Parathyroid adenoma (tissue), 2 donors: ENCODE measurements around the gene ACSM6.
A peak's percentile ranks its signal among the peaks of the same experiment; 100 is the strongest.

ENCODE experiments used
- H2AFZ ChIP-seq: fragments of 300-600 bp; sonication (generic); one replicate; pipeline ENCODE4 v1.7.0; 2017; ENCODE audit warnings: antibody characterized with exemption, mild to moderate bottlenecking
- H3K27ac ChIP-seq: fragments of 300-600 bp; sonication (generic); one replicate; pipeline ENCODE4 v1.7.0; 2017
- H3K27me3 ChIP-seq: fragments of 300-600 bp; sonication (generic); one replicate; pipeline ENCODE4 v1.7.0; 2017; ENCODE audit warnings: low read length; ENCODE audit not compliant: control insufficient read depth, insufficient read depth
- H3K36me3 ChIP-seq: fragments of 300-600 bp; sonication (generic); one replicate; pipeline ENCODE4 v1.7.0; 2017; ENCODE audit warnings: low read length; ENCODE audit not compliant: control insufficient read depth, insufficient read depth
- H3K4me1 ChIP-seq: fragments of 300-600 bp; sonication (generic); one replicate; pipeline ENCODE4 v1.7.0; 2017; ENCODE audit warnings: control low read depth
- H3K4me2 ChIP-seq: fragments of 300-600 bp; sonication (generic); one replicate; pipeline ENCODE4 v1.7.0; 2017; ENCODE audit warnings: low read length
- H3K4me3 ChIP-seq: fragments of 300-600 bp; sonication (generic); one replicate; pipeline ENCODE4 v1.7.0; 2017; ENCODE audit warnings: low read depth, low read length
- H3K79me2 ChIP-seq: fragments of 300-600 bp; sonication (generic); one replicate; pipeline ENCODE4 v1.7.0; 2017; ENCODE audit warnings: control low read depth
- H3K9ac ChIP-seq: fragments of 300-600 bp; sonication (generic); one replicate; pipeline ENCODE4 v1.7.0; 2017; ENCODE audit warnings: mild to moderate bottlenecking
- H3K9me3 ChIP-seq: fragments of 300-600 bp; sonication (generic); one replicate; pipeline ENCODE4 v1.7.0; 2017; ENCODE audit warnings: low read length; ENCODE audit not compliant: control insufficient read depth
- TF ChIP-seq, protein P1 (sequence below): fragments of 300-600 bp; sonication (generic); IDR thresholded peaks from one replicate; pipeline ENCODE4 v1.7.0; 2017; ENCODE audit warnings: antibody characterized with exemption, mild to moderate bottlenecking
- donor health status: primary hyperparathyroidism.

The ACSM6 gene

GRCh38 chr10:95277201-95277570 is 83.1 kb downstream of the ACSM6 start:
- Histone ChIP-seq H3K27ac (no peak overlapping the region), H3K9ac (no peak overlapping the region), H3K9me3 (no peaks in the 10 kb centered on the region), H3K27me3 (no peaks in the 10 kb centered on the region), H3K79me2 (peaks cover 18% of the 10 kb centered on the region), H3K36me3 (no peaks in the 10 kb centered on the region), H3K4me2 (no peak overlapping the region), H3K4me3 (no peak overlapping the region), H2AFZ (no peak overlapping the region), H3K4me1 (peaks cover 15% of the 10 kb centered on the region)
- TF ChIP-seq, protein P1, sequence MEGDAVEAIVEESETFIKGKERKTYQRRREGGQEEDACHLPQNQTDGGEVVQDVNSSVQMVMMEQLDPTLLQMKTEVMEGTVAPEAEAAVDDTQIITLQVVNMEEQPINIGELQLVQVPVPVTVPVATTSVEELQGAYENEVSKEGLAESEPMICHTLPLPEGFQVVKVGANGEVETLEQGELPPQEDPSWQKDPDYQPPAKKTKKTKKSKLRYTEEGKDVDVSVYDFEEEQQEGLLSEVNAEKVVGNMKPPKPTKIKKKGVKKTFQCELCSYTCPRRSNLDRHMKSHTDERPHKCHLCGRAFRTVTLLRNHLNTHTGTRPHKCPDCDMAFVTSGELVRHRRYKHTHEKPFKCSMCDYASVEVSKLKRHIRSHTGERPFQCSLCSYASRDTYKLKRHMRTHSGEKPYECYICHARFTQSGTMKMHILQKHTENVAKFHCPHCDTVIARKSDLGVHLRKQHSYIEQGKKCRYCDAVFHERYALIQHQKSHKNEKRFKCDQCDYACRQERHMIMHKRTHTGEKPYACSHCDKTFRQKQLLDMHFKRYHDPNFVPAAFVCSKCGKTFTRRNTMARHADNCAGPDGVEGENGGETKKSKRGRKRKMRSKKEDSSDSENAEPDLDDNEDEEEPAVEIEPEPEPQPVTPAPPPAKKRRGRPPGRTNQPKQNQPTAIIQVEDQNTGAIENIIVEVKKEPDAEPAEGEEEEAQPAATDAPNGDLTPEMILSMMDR = no peak

GRCh38 chr10:95277614-95278013 is 83.6 kb downstream of the ACSM6 start:
- H3K36me3 ChIP-seq = no peaks in the 10 kb centered on the region
- peaks cover 15% of the 10 kb centered on the region for H3K4me1 ChIP-seq
- H3K27ac ChIP-seq = peak overlapping the region; percentile 46
- H3K27me3 ChIP-seq = no peaks in the 10 kb centered on the region
- H3K79me2 ChIP-seq = peaks cover 20% of the 10 kb centered on the region
- TF ChIP-seq, protein P1 = no peak
- no peak overlapping the region for H3K9ac ChIP-seq
- H3K4me3 ChIP-seq = no peak overlapping the region
- no peaks in the 10 kb centered on the region for H3K9me3 ChIP-seq
- no peak overlapping the region for H2AFZ ChIP-seq
- no peak overlapping the region for H3K4me2 ChIP-seq
